ENCODE measurements around the gene KIAA0040.

Gene KIAA0040

GRCh38 chr1:175169286-175170018, 23.1 kb downstream of the KIAA0040 start:
- DNase-seq, result peak; percentile 63

GRCh38 chr1:175168782-175169181, 23.8 kb downstream of the KIAA0040 start:
- DNase-seq, result no peak

- no peak for DNase-seq
Observed at GRCh38 chr1:175167861-175168260, 24.7 kb downstream of the KIAA0040 start.

- DNase-seq, result no peak
Observed at GRCh38 chr1:175166746-175167145, 25.8 kb downstream of the KIAA0040 start.

- DNase-seq, result no peak
Observed at GRCh38 chr1:175164751-175165150, 27.8 kb downstream of the KIAA0040 start.

GRCh38 chr1:175163702-175164101, 28.9 kb downstream of the KIAA0040 start:
- no peak for DNase-seq

- no peak for DNase-seq
Observed at GRCh38 chr1:175162955-175163354, 29.6 kb downstream of the KIAA0040 start.

- no peak for DNase-seq
Observed at GRCh38 chr1:175158170-175158591, 34.4 kb downstream of the KIAA0040 start.

- DNase-seq, result no peak
Observed at GRCh38 chr1:175157200-175157599, 35.4 kb downstream of the KIAA0040 start.

GRCh38 chr1:175155936-175156335, 36.6 kb downstream of the KIAA0040 start:
- no peak for DNase-seq

GRCh38 chr1:175155473-175155856, 37.1 kb downstream of the KIAA0040 start:
- no peak for DNase-seq

- peak; percentile 70 for DNase-seq
Observed at GRCh38 chr1:175154629-175155472, 37.7 kb downstream of the KIAA0040 start.

GRCh38 chr1:175152006-175152652, 40.4 kb downstream of the KIAA0040 start:
- peak; percentile 65 for DNase-seq

- DNase-seq, result no peak
Observed at GRCh38 chr1:175150596-175151319, 41.8 kb downstream of the KIAA0040 start.

GRCh38 chr1:175148068-175148467, 44.5 kb downstream of the KIAA0040 start:
- DNase-seq, result no peak

- DNase-seq, result no peak
Observed at GRCh38 chr1:175147569-175147968, 45.0 kb downstream of the KIAA0040 start.

- peak; percentile 78 for DNase-seq
Observed at GRCh38 chr1:175146529-175147213, 45.9 kb downstream of the KIAA0040 start.

- DNase-seq, result no peak
Observed at GRCh38 chr1:175145899-175146528, 46.6 kb downstream of the KIAA0040 start.

- no peak for DNase-seq
Observed at GRCh38 chr1:175138579-175138978, 54.0 kb downstream of the KIAA0040 start.

- DNase-seq, result no peak
Observed at GRCh38 chr1:175137369-175137768, 55.2 kb downstream of the KIAA0040 start.

GRCh38 chr1:175136246-175136645, 56.3 kb downstream of the KIAA0040 start:
- DNase-seq, result no peak

- DNase-seq, result no peak
Observed at GRCh38 chr1:175134500-175134899, 58.1 kb downstream of the KIAA0040 start.

Measured in NCI-H1092 treated with DMSO at 0.1 percent for 48 hours (cell line).